Cardiac muscle cell (in vitro differentiated cells and primary cell): ENCODE measurements around the gene PLOD2. TPM values are rescaled to one million over a fixed set of nuclear protein-coding genes. Genes with fewer than 3 reads are reported as not detected.

Experiments
- DNase-seq, 2 donors: peaks; one replicate each; pipeline versions ENCODE4 v3.0.0 to v3.0.0-alpha.2; 2010 to 2017; ENCODE audit warnings: low read depth in 1 of 2, low spot score in 1 of 2
- H3K27ac ChIP-seq: fragments of 200-600 bp; sonication (generic); 2 replicates; pipeline ENCODE4 v1.5.1; 2016
- H3K27me3 ChIP-seq: fragments of 200-600 bp; sonication (generic); 2 replicates; pipeline ENCODE4 v1.6.0; 2016; ENCODE audit warnings: control low read depth
- H3K36me3 ChIP-seq: fragments of 200-600 bp; sonication (generic); 2 replicates; pipeline ENCODE4 v1.5.1; 2016; ENCODE audit warnings: control low read depth
- H3K4me1 ChIP-seq: fragments of 200-600 bp; sonication (generic); 2 replicates; pipeline ENCODE4 v1.8.1; 2017; ENCODE audit warnings: low read depth, mild to moderate bottlenecking, mixed run types
- H3K4me3 ChIP-seq: fragments of 200-600 bp; sonication (generic); 2 replicates; pipeline ENCODE4 v1.5.1; 2016; ENCODE audit warnings: mild to moderate bottlenecking
- H3K9me3 ChIP-seq: fragments of 200-600 bp; sonication (generic); 2 replicates; pipeline ENCODE4 v1.5.1; 2017; ENCODE audit warnings: low read depth, mild to moderate bottlenecking, control low read depth
- CTCF ChIP-seq: IDR thresholded peaks from 2 replicates; pipeline ENCODE4 v1.5.1; 2012; ENCODE audit warnings: low read depth, mild to moderate bottlenecking, low read length
- polyA plus RNA-seq: library from polyadenylated mRNA; unstranded; fragments of >200 nt; fragmentation: Nextera tagmentation; extraction: Ambion mirVana; gene quantifications from 2 replicates; pipeline ENCODE4 v1.2.1, GENCODE V29; 2016
- total RNA-seq: library from RNA; depleted of rRNA; stranded (reverse); fragments of >200 nt; gene quantifications from 2 replicates; pipeline ENCODE4 v1.2.3, GENCODE V29; 2016

PLOD2 gene
- total and polyA plus RNA-seq, 2 experiments from 2014 or later: 82.1 to 108 TPM

- H3K4me1 ChIP-seq: no peaks in the 10 kb centered on the region
Observed at GRCh38 chr3:146100825-146101444, 60.0 kb downstream of the PLOD2 start.

GRCh38 chr3:146100180-146100579, 60.8 kb downstream of the PLOD2 start:
- Histone ChIP-seq H3K4me1 (no peaks in the 10 kb centered on the region), H3K9me3 (no peaks in the 10 kb centered on the region), H3K4me3 (no peak overlapping the region), H3K27ac (peak overlapping the region; percentile 73), H3K36me3 (peaks cover 33% of the 10 kb centered on the region), H3K27me3 (no peaks in the 10 kb centered on the region)
- DNase-seq: no peak
- no peak for TF ChIP-seq CTCF

More at GRCh38 chr3:146100825-146101444, 60.0 kb downstream of the PLOD2 start:
- DNase-seq: peak in 1 of 2 donors; percentile 47
- Histone ChIP-seq H3K36me3 (peaks cover 40% of the 10 kb centered on the region), H3K9me3 (no peaks in the 10 kb centered on the region), H3K4me3 (no peak overlapping the region), H3K27ac (peak overlapping the region; percentile 73), H3K27me3 (no peaks in the 10 kb centered on the region)
- TF ChIP-seq CTCF: no peak

GRCh38 chr3:146099316-146099715, 61.7 kb downstream of the PLOD2 start:
- no peak for TF ChIP-seq CTCF
- Histone ChIP-seq H3K36me3 (peaks cover 24% of the 10 kb centered on the region), H3K27ac (peak overlapping the region; percentile 2), H3K27me3 (no peaks in the 10 kb centered on the region), H3K4me1 (no peaks in the 10 kb centered on the region), H3K4me3 (no peak overlapping the region), H3K9me3 (no peaks in the 10 kb centered on the region)
- DNase-seq: no peak

- no peak for TF ChIP-seq CTCF
- Histone ChIP-seq H3K9me3 (no peaks in the 10 kb centered on the region), H3K4me1 (no peaks in the 10 kb centered on the region), H3K27me3 (no peaks in the 10 kb centered on the region), H3K36me3 (peaks cover 16% of the 10 kb centered on the region), H3K4me3 (no peak overlapping the region), H3K27ac (peak overlapping the region; percentile 2)
- DNase-seq: peak in 1 of 2 donors; percentile 47
Observed at GRCh38 chr3:146093896-146094295, 67.1 kb downstream of the PLOD2 start.

- peak overlapping the region; percentile 52 for H3K27ac ChIP-seq
- no peak for DNase-seq
- no peak for TF ChIP-seq CTCF
Observed at GRCh38 chr3:146092230-146092629, 68.8 kb downstream of the PLOD2 start.

More at GRCh38 chr3:146092230-146092629, 68.8 kb downstream of the PLOD2 start:
- H3K36me3 ChIP-seq: peaks cover 28% of the 10 kb centered on the region
- H3K4me1 ChIP-seq: peaks cover 4% of the 10 kb centered on the region
- H3K27me3 ChIP-seq: no peaks in the 10 kb centered on the region
- H3K9me3 ChIP-seq: no peaks in the 10 kb centered on the region
- no peak overlapping the region for H3K4me3 ChIP-seq
